ENCODE measurements around the gene SPARC. TPM values are rescaled to one million over a fixed set of nuclear protein-coding genes. Genes with fewer than 3 reads are reported as not detected.

The SPARC gene
- total RNA-seq, 2 experiments from 2014 or later, result not detected

GRCh38 chr5:151619812-151620460, 66.8 kb downstream of the SPARC start:
- no peaks in the 10 kb centered on the region for H3K36me3 Mint-ChIP-seq (ENCODE audit: low read depth)
- peaks cover 5% of the 10 kb centered on the region for H3K27me3 Mint-ChIP-seq
- ATAC-seq, result no peak
- no peak for TF ChIP-seq CTCF (IDR thresholded peaks at IDR 0.05)
- ChIA-PET POLR2A (no interaction called here), CTCF (interaction anchor here (0.7 to 1.2 kb wide), 2 partner anchors 9 to 39 kb away, joined by 3 read pairs; no protein-coding TSS in a partner anchor)
- H3K27ac Mint-ChIP-seq, result no peak overlapping the region
- intact Hi-C loops (cut with micrococcal nuclease), result no loop called here
- no peak overlapping the region for H3K4me3 Mint-ChIP-seq
- DNase-seq, result no peak
- peaks cover 11% of the 10 kb centered on the region for H3K4me1 Mint-ChIP-seq (ENCODE audit: low read depth)
- H3K9me3 Mint-ChIP-seq, result no peaks in the 10 kb centered on the region

GRCh38 chr5:151618907-151619306, 67.8 kb downstream of the SPARC start:
- ChIA-PET POLR2A (no interaction called here), CTCF (interaction anchor here (1.2 kb wide), 1 partner anchor 40 kb away, joined by 3 read pairs; no protein-coding TSS in a partner anchor)
- intact Hi-C loops (cut with micrococcal nuclease), result no loop called here
- H3K27me3 Mint-ChIP-seq, result peaks cover 5% of the 10 kb centered on the region
- TF ChIP-seq CTCF (IDR thresholded peaks at IDR 0.05), result no peak
- no peak overlapping the region for H3K27ac Mint-ChIP-seq
- H3K9me3 Mint-ChIP-seq, result no peaks in the 10 kb centered on the region
- ATAC-seq (no peak), DNase-seq (no peak)
- no peaks in the 10 kb centered on the region for H3K36me3 Mint-ChIP-seq (ENCODE audit: low read depth)
- H3K4me1 Mint-ChIP-seq (ENCODE audit: low read depth), result peaks cover 20% of the 10 kb centered on the region
- no peak overlapping the region for H3K4me3 Mint-ChIP-seq

GRCh38 chr5:151617841-151618710, 68.6 kb downstream of the SPARC start:
- Mint-ChIP-seq H3K36me3 (ENCODE audit: low read depth) (no peaks in the 10 kb centered on the region), H3K27ac (no peak overlapping the region), H3K4me3 (no peak overlapping the region), H3K4me1 (ENCODE audit: low read depth) (peaks cover 28% of the 10 kb centered on the region), H3K9me3 (no peaks in the 10 kb centered on the region), H3K27me3 (peaks cover 5% of the 10 kb centered on the region)
- no peak for TF ChIP-seq CTCF (IDR thresholded peaks at IDR 0.05)
- ChIA-PET CTCF (no interaction called here), POLR2A (no interaction called here)
- intact Hi-C loops (cut with micrococcal nuclease), result no loop called here
- no peak for DNase-seq
- no peak for ATAC-seq

- intact Hi-C loops (cut with micrococcal nuclease), result no loop called here
- Mint-ChIP-seq H3K27me3 (peaks cover 5% of the 10 kb centered on the region), H3K9me3 (no peaks in the 10 kb centered on the region), H3K4me3 (no peak overlapping the region), H3K27ac (no peak overlapping the region), H3K4me1 (ENCODE audit: low read depth) (peaks cover 35% of the 10 kb centered on the region), H3K36me3 (ENCODE audit: low read depth) (no peaks in the 10 kb centered on the region)
- ChIA-PET POLR2A (no interaction called here), CTCF (no interaction called here)
- ATAC-seq (no peak), DNase-seq (no peak)
- no peak for TF ChIP-seq CTCF (IDR thresholded peaks at IDR 0.05)
Observed at GRCh38 chr5:151617383-151617840, 69.3 kb downstream of the SPARC start.

GRCh38 chr5:151615431-151615830, 71.3 kb downstream of the SPARC start:
- H3K4me3 Mint-ChIP-seq, result no peak overlapping the region
- TF ChIP-seq CTCF (IDR thresholded peaks at IDR 0.05), result no peak
- H3K36me3 Mint-ChIP-seq (ENCODE audit: low read depth), result no peaks in the 10 kb centered on the region
- peak overlapping the region; percentile 46 for H3K27ac Mint-ChIP-seq
- ChIA-PET CTCF (interaction anchor here (1.1 kb wide), 1 partner anchor 37 kb away, joined by 5 read pairs; no protein-coding TSS in a partner anchor), POLR2A (no interaction called here)
- DNase-seq (peak; percentile 51), ATAC-seq (peak; percentile 51)
- no peaks in the 10 kb centered on the region for H3K9me3 Mint-ChIP-seq
- intact Hi-C loops (cut with micrococcal nuclease), result no loop called here
- no peaks in the 10 kb centered on the region for H3K27me3 Mint-ChIP-seq
- peaks cover 39% of the 10 kb centered on the region for H3K4me1 Mint-ChIP-seq (ENCODE audit: low read depth)
